Islet precursor cell (in vitro differentiated cells): ENCODE data around the gene RNF217.
A peak's percentile ranks its signal among the peaks of the same experiment; 100 is the strongest.
"Not testable (repeated sequence)": the region's sequence is repeated elsewhere in the genome, so short reads cannot be mapped to it uniquely, and the experiment has no call there.

Experiments
- DNase-seq: peaks from one replicate; pipeline ENCODE4 v3.0.0-alpha.2; 2018

The RNF217 gene

DNA sequence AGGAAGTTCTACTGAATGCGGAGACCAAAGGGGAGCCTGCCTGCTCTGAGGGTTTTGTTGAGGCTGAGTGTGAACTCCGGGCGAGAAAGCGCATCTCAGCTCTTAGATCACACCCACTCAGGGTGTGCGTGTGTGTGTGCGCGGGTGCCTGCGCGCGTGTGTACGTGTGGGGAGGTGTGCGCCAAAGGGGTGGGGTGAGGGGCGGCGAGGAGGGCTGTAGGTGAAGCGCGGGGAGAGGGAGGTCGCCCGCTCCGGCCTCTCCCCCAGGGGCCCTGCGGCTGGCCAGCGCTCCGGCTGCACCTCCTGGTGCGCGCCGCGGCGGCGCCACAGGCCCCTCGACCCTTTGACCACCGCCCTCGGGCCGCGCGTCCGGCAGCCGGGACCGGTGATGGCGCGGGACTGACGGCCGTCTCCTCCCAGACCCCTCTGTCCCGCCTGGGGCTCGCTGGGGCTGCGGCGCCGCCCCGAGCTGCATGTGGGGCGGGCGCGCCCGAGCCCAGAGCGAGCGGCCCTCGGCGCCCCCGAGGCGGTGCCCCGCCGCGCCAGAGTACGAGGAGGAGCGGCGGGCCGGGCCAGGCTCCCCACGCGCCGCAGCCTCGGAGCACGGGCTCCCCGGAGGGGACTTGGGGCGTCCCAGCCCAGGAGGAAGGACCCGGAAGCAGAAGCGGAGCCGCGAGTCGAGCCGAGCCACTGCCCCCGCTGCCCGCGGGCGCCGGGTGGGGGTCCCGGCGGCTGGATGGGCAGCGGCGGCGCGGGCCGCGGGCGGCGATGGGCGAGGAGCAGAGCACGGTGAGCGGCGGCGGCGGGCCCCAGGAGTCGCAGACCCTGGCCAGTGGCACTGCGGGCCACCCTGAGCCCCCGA, at the start of gene RNF217:
Gene RNF217 (plus strand): TSS at position 661 of the 862 bp plus-strand sequence. CDS start 108 bp downstream, at position 769.
- peak; percentile 85 for DNase-seq

GRCh38 chr6:124913056-124913455, 49.2 kb upstream of the RNF217 start:
- DNase-seq, result no peak

DNA sequence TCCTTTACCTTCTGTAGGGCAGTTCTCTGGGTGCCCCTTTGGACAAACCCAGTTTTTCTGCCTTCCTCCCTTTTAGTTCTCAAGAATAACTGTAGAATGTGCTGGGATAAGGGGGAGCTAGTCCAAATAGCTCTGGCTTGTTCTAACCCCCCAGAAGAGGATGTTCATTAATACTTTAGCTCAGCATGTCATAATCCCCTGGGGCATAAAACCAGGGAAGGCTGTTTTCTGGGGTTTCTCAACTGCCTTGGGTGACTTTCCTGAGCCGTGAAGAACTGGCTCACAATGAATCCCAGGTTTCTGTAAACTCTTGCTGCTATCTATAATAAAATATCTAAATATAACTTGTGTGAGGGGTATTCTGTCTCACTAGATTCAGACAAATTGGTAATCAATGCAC, 44.5 kb upstream of the RNF217 start:
- DNase-seq, result no peak

DNA sequence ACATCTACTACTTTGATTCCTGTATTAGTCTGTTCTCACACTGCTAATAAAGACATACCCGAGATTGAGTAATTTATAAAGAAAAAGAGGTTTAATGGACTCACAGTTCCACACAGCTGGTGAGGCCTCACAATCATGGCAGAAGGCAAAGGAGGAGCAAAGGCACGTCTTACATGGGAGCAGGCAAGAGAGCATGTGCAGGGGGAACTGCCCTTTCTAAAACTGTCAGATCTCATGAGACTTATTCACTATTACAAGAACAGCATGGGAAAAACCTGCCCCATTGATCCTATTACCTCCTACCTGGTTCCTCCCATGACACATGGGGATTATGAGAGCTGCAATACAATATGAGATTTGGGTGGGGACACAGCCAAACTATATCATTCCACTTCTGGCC, 42.5 kb upstream of the RNF217 start:
- not testable (repeated sequence) for DNase-seq

- no peak for DNase-seq
Observed at GRCh38 chr6:124924333-124924759, 37.9 kb upstream of the RNF217 start.

DNA sequence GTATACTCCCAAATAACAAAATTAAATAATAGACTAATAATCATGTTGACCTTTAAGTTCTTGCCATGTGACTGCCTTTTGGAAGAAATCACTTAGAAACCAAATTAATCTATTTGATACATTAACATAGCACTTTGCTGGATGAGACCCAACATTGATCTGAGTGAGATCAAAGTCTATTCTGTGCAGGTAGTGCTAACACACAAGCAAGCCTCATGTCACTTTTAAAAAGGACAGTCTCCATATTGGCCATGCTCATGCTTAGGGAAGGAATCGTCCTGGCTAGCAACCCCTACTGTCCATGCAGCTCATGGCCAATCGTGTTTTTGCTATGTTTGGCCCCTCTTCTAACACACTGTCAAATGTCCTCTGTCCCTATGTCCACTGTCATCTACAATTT, 35.8 kb upstream of the RNF217 start:
- no peak for DNase-seq

DNA sequence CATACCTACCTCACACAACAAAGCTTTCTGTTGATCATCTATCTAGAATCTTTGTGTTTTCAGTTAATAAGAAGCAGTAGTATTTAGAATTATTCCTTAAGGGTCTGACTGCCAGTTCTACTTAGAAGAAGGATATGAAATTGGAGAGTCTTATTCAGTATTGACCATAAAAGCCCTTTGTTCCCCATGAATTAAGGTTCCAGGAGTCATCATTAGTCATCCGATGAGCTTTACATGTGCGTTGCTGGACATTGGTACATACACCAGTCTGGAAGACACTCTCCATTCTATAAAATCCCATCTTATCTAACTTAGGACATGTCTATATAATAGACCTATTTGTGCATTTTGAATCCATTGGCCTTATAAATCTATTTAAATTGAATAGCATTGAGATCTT, 34.4 kb upstream of the RNF217 start:
- DNase-seq, result no peak

- no peak for DNase-seq
Observed at GRCh38 chr6:124928851-124929250, 33.4 kb upstream of the RNF217 start.

DNA sequence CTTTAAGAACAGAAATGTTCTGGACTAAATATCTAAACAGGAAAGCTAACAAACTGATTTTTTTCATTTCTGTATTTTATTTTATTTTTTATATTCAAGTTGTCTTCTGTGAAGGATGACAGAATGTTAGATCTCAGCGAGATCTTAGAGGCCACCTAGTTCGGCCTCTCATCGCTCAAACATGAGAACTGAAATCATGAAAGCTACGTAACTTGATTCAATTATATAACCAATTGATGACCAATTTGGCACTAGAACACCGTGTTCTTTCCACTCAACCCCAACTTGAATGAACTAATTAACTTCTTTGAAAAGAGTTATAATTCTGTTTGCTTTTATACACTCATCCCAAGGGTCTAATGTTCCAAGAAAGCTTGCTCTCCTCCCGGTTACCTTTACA, 24.6 kb upstream of the RNF217 start:
- no peak for DNase-seq

DNA sequence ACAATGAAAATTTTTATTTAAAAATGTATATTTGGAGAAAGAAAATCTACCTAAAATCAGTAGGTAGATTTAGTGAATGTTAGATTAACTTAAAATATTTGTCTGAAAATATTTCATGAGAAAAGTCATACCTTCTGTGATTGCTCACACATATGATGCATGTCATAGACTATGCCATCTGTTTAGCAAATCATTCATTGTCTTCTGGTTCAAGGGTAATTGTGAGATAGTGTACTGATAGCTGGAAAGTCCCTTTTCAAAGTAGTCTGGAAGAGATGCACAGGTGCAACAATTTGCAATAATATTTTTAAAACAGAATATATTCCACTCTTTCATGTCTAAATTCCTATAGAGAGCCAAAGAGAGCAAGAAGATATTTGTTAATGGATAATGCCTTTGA, 21.0 kb upstream of the RNF217 start:
- DNase-seq, result no peak

DNA sequence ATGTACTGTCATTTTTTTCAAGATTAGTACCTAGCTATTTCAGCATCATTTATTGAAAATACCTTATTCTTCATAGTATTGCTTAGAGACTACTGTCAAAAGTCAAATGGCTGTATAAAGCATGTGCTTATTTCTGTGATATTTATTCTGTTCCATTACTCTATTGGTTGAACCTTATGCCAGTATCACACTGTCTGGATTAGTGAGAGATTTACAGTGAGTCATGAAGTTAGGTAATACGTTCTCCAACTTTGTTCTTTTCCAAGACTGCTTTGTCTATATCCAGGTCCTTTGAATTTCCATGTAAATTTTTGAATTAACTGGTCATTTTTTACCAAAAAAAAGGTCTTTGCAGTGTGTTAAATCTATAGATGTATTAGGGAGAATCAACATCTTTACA, 18.6 kb upstream of the RNF217 start:
- no peak for DNase-seq

DNA sequence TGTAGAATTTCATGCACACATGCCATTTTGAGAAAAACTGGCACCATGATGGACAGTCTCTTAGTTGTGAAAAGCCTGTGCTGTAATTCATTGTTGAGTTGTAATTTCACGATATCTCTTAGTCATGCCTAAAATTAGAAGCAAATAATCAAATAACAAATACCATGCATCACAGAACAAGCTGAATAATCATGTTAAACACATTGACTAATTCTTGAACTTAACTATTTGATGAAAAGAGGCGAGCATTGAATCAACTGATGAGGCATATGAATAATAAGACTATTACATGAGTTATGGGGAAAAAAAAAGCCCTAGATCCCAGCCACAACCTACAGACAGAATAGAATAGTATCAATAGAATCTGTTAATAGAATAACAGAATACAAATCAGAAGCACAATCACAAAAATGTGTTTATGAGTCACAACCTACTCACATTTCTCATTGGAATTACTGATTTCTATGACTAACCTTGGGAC, 14.2 kb upstream of the RNF217 start:
- DNase-seq, result no peak

GRCh38 chr6:124949706-124950105, 12.5 kb upstream of the RNF217 start:
- no peak for DNase-seq

- no peak for DNase-seq
Observed at GRCh38 chr6:124953808-124954207, 8.4 kb upstream of the RNF217 start.

DNA sequence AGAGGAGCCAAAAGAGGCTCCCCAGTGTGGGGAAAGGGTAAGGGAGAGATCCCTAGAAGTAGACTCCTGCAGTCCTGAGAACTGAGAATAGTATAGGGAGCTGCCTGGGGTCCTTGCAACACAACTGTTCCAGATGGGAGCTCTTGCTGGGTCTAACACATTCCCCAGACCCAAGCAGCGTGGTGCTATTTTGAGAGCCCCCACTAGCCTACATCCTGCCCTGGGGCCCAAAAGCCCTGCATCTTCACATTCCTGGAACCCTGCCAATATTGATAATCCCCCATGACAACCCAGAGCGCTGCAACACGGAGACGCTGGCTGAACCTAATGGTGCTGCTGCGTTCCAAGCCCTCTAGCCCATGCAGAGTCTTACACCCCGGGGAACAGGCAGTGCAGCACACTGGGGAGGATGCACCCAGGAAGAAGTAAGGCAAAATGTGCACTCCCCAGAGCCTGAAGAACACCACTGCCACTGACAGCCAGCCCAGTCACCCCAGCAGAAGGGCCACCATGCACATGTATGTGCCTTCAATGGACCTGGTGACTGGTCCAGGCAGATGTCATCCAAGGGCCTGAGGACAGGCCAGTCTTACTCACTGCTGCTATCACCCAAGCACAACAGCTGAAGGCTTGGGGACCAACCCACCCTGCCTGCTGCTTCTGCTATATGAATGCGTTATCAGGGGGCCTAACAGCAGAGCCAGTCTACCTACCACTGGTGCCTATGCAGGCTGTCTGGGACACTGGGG, 7.0 kb upstream of the RNF217 start:
- DNase-seq, result no peak

GRCh38 chr6:124956018-124956417, 6.2 kb upstream of the RNF217 start:
- no peak for DNase-seq

DNA sequence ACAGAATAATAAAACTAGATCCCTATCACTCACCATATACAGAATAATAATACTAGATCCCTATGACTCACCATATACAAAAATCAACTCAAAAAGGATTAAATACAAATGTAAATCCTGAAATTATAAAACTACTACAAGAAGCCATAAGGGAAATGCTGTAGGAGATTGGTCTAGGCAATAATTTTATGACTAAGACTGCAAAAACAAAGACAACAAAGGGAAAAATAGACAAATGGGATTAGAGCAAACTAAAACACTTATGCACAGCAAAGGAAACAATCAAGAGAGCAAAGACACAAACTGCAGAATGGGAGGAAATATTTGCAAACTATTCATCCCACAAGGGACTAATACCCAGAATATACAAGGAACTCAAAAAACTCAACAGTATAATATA, 4.1 kb upstream of the RNF217 start:
- no peak for DNase-seq

GRCh38 chr6:124958759-124959354, 3.4 kb upstream of the RNF217 start:
- no peak for DNase-seq

- DNase-seq, result no peak
Observed at GRCh38 chr6:124960757-124961463, 1.3 kb upstream of the RNF217 start.

GRCh38 chr6:124961464-124961776, 817 bp upstream of the RNF217 start:
- DNase-seq, result no peak

- DNase-seq, result peak; percentile 70
Observed at GRCh38 chr6:124962639-124963415, 590 bp downstream of the RNF217 start.

GRCh38 chr6:124963416-124963785, 1.2 kb downstream of the RNF217 start:
- DNase-seq, result peak; percentile 63
